EL (cell line): Measurements from ENCODE around the gene MSH4.

ENCODE experiments used
- DNase-seq: peaks from one replicate; pipeline ENCODE4 v3.0.0-alpha.2; 2016

MSH4 gene

DNA sequence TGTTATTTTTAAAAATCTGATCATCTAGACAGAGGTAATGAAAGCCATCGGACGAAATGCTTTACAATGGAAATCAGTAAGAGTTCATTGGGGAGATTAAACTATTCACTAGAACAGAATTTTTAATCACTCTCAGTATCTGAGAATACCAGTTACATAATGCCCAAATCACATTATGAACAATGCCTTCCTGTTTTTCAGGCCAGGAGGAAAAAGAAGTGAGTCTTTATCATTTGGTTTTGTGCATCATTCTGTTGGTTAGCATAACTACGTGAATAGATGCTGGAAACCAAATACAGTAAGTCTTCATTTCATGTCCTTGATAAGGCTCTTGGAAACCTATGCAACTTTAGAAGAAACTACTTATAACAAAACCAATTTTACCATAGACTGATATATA lies 153.5 kb downstream of the MSH4 start:
- DNase-seq, result no peak

DNA sequence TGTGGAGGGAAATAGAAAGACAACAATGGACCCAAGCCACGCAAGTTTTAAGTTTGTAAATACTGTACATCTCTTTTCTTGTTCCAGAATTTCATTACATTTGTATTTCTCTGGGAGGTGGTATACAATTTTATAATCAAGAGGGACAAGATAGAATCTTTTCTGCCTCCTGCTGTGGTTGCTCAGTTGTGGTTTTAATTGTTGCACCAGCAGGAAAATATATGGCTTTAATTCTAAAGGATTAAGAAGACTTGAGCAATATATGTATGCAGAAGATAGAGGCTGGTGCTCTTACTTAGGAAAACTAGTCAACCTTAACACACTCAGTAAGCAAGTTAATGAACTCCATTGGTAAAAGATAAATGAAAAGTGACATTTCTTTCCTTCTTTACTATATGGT lies 155.3 kb downstream of the MSH4 start:
- no peak for DNase-seq

GRCh38 chr1:75953461-75953860 lies 156.8 kb downstream of the MSH4 start:
- DNase-seq, result no peak

DNA sequence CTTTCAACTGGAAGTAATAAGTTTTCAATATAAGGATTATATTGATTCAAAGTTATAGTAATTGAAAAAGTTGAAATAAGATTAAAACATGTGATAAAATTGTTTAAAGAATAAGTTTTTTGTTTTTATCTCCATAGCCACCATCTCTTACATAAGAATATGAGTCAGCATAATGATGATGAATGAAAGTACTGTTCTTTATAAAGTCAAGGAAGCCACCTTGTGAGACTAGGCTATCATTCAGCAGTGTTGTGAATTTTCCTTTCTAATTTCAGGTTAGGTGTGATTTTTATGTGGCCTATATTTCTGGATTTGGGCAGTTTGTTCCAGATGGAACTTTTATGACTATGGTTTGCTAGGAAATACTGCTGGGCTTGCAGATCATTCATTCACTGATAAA lies 157.9 kb downstream of the MSH4 start:
- DNase-seq, result no peak
